Stimulated activated CD8-positive, alpha-beta memory T cell treated with anti-CD3 and anti-CD28 coated beads, Interleukin-2, amount 100 ng/mL, for 48 hours (primary cell): ENCODE measurements around the gene ZBTB46.
"Not testable (repeated sequence)": the region's sequence is repeated elsewhere in the genome, so short reads cannot be mapped to it uniquely, and the experiment has no call there.

Experiments used
- DNase-seq, 2 donors: peaks; one replicate each; pipeline ENCODE4 v3.0.0-alpha.2; 2020; ENCODE audit warnings: low read depth in 2 of 2

Gene ZBTB46

DNA sequence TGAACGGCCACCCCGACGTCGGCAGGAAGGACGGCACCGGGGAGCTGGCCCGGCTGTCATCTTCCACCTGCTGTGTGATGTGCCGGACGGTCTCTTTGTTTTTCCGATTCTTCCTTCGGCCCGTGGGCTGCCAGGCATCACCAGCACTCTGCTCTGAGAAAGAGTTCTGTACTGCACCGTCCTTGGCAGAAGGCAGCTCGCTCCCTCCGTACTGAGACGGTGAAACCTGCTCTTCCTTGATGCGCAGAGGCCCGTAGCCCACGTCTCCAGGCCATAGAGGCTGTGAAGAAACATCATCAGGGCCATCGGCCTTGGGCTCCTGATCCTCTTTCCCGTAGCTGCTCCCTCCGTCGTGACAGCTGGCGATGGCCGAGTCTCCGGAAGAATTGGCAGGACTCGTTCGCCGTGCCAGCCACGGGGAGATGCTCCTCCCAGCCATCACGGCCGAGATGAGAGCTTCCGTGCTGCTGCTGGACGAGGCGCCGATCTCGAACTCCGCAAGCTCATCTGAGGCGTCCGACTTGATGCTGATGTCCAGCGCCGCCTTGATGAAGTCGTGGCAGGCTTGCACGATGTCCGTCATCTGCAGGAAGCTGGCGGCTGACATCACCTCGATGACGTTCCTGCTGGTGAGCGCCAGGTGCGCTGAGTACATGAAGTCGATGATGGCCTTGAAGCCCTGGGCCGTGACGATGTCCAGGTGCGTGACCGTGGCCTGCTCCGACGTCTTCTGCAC lies 41.1 kb downstream of the ZBTB46 start:
- DNase-seq, result no peak

DNA sequence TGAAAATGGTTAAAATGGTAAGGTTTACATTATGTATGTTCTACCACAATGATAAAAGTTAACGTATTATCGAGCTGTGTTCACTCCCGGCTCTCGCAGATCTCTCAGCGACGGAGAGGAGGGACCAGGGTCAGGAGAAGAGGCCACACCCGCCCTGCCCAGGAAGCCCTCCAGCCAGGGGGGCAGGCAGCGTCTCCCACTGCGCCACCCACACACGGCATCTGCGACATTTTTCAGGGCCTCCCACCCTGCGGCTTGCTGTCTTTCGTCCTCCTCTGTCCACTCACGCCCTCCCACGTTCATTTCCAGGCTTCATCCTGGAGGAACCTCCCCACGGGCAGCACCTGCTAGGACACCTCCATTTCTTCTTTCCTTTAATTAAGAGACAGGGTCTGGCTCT lies 43.3 kb downstream of the ZBTB46 start:
- no peak for DNase-seq

DNA sequence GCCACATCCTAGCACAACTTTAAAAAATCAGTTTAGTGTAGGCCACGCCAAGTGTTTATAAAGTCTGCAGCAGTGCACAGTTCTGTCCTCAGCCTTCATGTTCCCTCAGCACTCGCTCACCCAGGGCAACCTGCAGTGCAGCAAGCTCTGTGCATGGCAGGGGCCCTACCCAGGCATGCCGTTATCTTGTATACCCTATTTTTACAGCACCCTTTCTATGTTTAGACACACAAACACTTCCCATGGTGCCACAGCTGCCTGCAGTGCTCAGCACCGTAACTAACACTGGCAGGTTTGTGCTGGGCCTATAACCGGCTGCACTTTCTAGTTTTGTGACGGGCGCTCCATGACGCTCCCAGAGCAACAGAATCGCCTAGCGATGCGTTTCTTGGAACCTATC lies 43.8 kb downstream of the ZBTB46 start:
- DNase-seq, result no peak

DNA sequence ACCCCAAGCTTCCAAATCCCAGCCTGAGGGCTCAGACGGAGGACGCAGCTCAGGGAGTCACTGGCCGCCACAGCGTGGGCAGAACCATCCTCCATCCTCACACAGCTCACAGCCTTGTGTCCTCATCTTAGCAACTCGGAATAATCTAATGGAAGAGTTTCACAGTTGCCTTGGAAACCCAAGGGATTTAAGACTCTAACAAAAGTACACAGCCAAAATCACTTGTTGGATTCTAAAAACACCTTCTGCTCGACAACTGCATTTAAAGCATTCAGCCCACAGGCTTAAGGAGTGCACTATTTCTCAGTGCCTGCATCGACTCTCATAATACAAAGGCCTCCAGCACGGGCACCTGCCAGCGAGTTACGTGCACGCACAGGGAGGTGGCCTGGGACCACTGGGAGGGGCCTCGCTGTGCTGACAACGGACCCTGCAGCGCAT lies 45.4 kb downstream of the ZBTB46 start:
- DNase-seq, result no peak

DNA sequence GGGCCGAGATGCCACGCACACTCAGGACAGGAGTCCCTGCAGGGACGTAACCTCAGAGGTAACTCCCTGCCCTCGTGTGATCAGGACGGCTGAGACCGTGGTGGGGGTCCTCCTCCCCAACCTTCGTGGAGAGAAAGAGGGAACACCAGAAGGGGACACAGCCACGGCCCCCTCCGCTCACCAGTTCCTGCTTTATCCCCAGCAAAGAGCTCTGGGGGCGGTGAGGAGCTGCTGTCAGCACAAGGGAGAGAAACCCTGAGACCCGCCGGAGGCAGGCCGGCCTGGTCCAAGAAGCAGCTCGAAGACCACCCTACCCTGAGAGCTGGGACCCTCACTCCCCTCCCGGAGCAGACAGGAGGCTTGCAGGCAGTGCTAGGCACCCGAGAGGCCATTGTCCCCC lies 47.1 kb downstream of the ZBTB46 start:
- DNase-seq, result no peak

DNA sequence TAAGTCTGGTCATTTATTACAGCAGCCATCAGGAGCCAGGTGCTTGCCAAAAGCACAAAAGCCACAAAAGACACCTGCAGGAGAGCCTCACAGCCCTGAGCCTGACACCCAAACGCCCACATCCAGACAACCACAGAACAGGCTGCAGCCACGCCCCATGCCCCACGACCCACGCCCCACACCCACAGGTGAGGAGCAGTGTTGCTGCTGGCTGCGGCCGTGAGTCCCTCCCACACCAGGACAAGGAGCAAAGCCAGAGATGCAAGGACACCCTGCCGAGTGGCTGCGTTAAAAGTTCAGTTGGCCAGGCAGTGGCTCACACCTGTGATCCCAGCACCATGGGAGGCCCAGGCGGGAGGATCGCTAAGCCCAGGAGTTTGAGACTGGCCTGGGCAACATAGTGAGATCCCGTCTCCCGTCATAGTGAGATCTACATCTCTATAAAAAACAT lies 48.5 kb downstream of the ZBTB46 start:
- DNase-seq, result no peak

DNA sequence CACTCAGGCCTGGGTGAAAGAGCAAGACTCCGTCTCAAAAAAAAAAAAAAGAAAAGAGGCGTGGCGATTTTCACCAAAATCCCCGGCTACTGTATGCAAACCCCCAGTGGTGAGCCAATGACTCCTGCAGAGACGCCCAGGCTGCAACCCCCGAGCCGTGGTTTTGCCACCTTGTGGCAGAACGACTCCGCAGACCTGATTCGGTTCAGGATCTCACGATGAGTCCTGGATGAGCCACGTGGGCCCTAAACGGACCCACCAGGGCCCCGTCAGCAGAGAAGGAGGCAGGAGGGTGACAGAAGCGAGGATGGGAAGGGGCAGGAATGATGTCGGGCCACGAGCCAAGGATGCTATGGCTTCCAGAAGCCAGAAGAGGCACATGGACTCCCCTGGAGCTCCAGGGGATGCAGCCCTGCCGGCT lies 49.0 kb downstream of the ZBTB46 start:
- DNase-seq, result peak; percentile 33 to 43

DNA sequence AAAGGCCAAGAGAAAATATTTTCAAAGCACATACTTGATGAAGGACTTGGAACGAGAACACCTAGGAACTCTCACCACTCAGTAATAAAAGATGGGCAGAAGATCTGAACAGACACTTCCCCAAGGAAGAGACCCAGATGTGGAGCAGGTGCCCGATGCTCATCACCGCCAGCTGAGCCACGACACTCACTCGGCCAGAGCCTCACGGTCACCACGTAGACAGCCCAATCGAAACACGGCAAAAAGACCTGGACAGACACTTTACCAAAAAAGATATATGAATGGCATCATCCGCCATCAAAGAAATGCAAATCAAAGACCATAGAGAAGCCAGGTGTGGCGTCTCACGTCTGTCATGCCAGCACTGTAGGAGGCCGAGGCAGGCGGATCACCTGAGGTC lies 49.9 kb downstream of the ZBTB46 start:
- DNase-seq, result no peak

DNA sequence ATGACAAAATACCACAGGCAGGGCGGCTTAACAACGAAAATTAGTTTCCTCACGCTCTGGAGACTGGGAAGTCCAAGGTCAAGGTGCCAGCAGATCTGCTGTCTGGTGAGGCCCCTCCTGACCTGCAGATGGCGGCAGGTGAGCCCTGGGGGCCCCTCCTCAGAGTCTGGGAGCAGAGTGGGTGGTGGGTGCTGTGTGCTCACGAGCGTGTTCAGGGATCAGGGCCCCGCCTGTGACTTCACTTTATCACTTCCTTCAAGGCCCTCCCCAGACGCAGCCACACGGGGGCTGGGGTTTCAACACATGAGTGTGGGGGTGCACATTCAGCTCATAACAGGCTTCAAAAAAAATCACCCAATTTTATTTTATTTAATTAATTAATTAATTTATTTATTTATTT lies 52.2 kb downstream of the ZBTB46 start:
- no peak for DNase-seq

DNA sequence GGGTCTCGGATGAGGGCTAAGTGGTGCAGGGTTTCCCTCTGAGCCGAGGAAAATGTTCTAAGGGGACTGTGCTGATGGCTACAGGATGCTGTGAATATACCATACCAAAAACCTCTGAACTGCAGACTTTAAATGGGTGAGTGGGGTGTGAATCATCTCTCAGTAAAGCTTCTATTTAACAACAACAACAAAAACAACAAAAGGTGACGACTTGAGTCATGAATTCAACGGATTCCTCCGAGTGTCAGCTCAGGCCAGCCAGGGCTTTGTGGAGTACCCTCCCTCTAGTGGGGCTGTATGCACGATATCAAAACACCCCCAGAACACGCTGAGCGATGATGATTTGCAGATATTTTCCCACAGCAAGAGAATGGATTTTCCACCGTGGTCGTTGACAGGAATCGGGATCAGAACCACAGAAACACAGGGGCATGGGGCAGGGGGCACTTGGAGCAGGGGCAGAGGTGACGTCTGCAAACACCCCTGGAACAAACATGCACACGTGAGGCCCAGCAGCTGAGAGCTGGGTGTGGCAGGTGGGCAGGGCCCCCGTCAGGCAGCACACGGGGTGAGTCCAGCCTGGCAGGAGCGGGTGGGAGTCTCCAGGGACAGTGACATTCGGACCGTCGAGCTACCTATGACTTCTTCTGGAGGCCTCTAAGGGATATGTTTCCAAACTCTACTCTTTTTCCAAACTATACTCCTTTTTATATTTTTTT lies 52.9 kb downstream of the ZBTB46 start:
- no peak for DNase-seq

DNA sequence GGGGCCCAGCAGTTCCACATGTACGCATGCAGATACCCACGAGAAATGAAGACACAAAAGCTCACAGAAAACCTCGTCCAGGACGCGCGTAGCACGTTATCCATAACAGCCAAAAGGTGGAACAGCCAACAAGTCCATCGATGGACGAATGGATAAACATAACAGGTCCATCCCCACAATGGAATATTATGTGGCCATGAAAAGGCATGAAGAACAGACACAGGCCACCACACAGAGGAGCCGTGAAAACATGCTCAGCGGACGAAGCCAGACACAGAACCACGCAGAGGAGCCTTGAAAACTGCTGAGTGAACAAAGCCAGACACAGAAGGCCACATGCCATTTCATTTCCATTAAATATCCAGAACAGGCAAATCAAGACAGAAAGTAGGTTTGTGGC lies 53.5 kb downstream of the ZBTB46 start:
- no peak for DNase-seq

DNA sequence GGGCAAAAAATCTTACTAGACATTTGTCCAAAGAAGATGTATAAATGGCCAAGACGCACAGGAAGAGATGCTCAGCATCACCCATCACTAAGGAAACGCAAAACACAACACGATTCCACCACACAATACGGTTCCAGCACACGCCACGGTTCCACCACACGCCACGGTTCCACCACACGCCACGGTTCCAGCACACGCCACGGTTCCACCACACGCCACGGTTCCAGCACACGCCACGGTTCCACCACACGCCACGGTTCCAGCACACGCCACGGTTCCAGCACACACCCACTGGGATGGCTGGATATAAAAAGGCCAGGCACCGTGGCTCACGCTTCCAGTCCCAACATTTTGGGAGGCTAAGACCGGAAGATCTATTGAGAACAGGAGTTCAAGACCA lies 54.2 kb downstream of the ZBTB46 start:
- not testable (repeated sequence) for DNase-seq

DNA sequence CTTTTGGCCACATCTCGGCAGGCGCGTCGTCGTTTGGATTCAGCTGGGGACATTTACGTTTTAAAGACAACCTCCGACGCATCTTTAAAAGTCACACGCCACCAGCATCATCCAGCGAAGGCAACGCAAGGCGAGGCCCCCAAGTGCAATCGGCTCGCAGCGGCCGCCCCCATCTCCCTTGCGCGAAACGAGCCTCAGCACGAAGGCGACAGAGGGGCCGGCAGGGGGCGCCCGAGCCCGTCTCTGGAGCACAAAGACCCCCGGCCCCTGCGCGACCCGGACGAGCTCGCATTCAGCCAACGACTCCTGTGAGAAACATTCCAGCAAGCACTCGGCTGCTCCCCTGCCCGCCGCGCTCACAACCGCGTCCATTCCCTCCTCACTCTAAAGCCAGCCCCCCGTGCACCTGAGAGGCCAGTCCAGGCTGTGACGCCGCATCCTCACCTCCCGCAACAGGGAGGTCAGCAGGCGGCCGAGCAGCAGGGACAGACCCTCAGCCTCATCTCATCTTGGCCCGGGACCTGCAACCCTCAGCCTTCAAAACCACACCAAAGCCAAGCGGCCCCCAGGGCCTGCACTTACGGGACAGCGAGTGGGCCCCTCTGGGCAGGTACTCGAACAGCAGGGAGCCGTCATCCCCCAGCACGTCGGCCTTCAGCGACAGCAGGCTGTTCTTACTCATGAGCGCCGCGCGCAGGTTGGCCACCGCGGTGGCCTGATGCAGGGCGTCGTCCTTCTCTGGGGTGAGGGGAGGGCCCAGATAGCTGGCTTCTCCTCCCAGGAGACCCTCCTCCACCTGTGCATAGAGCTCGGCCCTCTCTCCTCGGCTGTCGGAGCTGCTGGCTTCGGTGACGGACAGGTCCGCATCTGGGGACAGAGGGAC lies 55.7 kb downstream of the ZBTB46 start:
- peak; percentile 34 to 43 for DNase-seq

DNA sequence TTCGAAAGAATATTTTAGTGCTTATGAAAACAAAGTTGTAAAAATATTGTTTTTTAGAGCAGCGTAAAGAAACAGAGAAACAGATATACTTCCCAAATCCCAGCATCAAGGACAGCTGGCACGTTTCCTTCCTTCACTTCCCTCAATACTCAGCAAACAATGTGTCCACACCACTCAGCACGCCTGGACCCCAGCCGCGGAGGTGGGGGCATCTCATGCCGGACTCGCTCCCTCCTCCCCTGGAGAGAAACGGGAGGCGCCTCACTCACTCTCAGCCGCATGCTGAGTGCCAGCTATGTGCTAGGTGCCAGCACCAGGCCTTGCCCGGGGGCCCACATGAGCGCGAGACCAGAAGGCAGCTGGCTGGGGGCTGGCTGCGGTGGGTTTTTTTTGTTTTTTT lies 56.8 kb downstream of the ZBTB46 start:
- DNase-seq, result no peak

DNA sequence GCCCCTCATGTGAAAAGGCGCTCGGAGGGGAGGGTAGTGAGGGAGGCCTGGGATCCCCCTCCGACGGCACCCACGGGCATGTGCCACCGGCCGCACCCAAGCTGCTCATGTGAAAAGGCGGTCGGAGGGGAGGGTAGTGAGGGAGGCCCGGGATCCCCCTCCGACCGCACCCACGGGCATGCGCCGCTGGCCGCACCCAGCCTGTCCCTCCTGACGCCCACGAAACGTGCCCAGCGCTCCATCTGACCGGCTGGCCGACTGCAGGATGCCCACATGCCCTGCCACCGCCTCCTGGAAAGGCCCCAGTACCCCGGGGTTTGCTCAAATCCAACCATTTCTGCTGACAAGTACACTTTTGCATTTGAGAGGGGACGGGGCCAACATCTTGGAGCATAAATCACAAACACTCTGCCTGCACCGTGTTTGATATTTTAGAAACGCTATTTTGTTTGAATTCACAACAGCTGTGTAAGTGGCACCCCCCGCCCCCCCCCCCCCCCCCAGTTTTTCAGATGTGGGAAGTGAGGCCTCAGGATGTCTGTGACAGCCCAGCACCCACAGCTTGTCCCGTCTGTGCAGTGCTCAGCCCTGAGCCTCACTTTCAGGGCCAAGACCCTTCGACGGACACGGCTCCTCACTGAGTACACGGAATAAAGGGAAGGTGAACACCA lies 57.4 kb downstream of the ZBTB46 start:
- DNase-seq, result no peak

DNA sequence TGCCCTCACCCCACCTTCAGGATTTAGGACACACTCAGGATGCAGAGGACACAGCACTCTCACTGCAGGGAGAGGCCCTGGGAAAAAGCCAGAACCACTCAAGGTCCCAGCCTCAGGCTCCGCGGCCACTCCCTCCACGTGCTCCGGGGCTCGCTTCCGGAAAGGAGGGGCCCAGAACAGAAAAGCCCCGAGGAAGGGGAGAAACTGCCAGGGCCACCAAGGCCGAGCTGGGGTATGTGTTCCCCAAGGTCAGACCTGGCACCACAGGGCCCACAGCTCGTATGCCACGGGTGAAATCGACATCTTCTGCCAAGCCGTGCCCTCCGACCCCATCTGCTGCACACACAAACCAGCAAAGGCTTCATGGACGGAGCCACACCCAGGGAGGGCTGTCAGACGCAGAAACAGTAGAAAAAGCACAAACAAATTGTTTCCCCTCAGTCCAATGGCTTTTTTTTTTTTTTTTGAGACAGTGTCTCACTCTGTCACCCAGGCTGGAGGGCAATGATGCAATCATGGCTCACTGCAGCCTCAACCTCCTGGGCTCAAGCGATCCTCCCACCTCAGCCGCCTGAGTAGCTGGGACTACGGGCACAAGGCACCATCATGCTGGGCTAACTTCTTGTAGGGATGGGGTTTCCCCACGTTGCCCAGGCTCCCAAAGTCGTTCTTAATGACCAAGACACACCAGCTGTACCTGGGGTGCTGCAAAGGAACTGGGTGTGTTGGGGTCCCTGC lies 58.1 kb downstream of the ZBTB46 start:
- DNase-seq, result no peak

DNA sequence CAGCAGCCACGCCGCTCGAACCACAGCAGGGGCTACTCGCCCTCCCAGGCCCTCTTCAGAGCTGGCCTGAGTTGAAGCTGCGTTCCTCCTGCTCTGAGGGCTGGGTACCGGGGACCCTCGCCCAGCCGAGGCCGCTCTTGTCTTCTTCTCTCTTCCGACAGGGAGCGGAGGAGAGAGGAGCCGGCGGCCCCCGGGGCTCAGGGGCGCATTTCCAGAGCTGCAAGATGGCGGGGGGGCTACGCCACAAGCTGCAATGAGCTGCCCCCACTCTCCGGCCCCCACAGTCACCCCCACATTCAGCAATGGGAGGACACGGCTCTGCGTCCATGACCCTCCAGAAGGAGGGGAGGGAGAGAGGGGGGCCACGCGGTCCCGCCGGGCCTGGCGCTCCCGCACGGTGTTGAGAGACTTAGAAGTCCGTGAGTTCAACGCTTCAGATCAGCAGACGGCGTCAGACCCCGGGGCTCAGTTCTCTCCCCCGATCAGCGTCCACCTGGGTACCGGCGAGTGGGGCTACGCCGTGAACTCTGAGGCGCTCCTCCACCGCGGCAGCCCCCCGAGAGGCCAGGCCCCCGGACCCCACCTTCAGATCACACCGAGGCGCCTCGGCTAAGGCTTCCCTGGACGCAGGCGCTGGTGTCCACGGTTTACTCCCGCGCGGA lies 59.9 kb downstream of the ZBTB46 start:
- no peak for DNase-seq

DNA sequence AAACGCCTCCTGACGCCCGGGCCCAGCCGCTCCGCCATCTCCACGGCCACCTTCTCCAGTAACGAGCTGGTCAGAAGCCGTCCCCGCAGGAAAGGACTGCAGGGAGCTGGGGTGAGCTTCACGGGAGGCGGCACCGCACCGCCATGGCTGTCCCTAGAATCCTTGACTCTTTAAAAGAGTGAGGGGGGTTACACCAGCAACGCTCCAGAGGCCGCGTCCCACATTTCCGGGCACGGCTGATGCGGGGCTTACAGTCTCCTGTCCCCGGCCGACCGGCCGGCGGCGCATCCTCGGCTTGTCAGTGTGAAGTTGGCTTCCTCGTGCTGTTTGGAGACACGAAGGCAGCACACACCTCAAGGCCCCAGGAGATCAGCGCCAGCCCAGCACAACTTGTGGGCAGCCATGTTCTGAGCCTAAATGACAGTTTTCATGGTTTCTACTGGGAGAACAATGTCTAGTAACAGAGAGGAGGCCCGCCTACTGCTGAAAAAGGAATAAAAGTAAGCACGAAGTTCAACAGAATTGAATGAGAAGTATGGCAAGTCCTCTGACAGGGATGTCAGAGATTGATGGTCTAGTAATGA lies 61.1 kb downstream of the ZBTB46 start:
- DNase-seq, result no peak

DNA sequence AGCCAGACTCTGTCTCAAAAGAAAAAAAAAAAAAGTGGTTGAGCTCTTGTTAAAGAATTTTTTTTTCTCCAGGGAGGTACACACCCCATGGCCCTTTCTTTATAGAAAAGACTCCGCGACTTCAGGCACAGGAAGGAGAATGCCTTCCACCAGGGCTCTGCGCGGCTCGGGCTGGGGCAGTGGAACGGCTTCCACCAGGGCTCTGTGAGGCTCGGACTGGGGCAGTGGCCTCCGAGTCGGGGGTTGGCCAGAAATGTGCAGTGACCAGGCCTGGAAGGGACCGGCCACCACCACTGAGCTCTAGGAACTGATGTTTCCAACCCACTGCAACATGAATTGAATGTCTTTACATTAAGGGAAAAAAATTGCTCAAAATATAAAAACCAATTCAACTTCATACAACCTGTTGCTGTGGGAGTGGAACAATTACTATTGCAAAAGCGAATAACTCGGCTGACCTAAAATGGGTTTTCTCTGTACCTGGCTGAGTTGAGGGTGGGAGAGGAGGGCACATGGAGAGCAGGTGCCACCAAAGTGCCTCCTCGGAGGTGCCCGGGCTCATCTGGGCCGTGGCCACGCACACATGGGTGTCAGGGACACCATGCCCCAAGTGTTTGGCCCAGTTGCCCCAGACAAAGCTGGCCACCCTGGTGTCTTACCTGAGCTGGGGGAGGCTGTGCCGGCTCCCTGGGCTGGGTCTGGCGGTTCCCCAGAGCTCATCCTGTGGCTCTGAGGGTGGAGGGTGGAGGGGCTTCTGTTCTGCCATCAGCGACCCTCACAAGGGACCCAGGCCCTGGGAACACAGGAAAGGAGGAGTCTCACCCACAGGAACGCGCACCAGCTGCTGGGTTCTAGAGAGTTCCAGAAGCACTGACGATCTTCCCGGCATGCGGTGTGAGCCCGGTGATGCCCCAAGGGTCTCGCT lies 62.2 kb downstream of the ZBTB46 start:
- DNase-seq, result no peak
